Measurements from ENCODE around the gene FAM110C.
"Not testable (repeated sequence)": the region's sequence is repeated elsewhere in the genome, so short reads cannot be mapped to it uniquely, and the experiment has no call there.

The FAM110C gene

DNA sequence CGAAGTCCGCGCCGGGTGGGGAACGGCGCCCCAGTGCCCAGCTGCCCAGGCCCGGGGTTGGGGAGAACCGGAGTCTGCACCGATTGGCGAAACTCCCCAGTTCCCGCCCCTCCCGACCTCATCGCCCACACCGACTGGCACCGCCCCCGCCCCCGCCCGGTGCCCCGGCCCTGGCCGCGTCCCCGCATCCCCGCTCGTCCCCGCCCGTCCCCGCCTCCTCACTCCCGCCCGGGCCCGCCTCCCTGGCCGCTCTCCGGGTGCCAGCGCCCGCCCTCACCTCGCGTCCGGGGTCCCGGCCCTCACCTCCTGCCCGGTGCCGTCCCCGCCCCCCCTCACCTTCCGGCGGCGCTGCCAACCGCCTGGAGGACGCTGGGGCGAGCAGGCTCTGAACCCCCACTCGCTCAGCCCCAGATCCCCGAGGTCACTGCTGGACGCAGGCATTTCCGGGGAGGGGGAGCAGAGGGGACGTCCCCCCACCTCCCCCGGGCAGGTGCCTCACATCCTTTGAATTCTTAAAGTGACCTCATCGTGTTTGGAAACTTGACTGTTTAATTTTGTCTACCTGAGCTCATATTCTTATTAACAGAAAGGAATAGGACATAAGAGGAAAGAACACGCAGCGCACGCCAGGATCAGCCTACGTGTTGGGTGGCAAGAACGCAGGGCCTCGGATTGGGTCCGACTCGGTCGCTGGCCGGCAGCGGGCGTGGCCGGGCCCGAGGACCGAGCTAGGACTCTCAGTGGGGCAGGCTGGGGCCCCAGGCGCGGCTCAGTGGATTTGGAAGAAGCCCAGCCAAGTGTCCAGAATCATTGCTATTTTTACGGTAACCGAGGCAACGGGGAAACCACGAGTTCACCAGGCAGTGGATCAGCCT lies at the start of gene FAM110C:
Gene FAM110C (minus strand): TSS at position 35 of the 875 bp plus-strand sequence. CDS start 120 bp downstream, outside the sequence.
- no peak for FAIRE-seq
- peak; percentile 23 for DNase-seq (ENCODE audit: insufficient read length, low spot score)

- DNase-seq (ENCODE audit: insufficient read length, low spot score) (no peak), FAIRE-seq (no peak)
Observed at GRCh38 chr2:92326-92725, 46.0 kb upstream of the FAM110C start.

DNA sequence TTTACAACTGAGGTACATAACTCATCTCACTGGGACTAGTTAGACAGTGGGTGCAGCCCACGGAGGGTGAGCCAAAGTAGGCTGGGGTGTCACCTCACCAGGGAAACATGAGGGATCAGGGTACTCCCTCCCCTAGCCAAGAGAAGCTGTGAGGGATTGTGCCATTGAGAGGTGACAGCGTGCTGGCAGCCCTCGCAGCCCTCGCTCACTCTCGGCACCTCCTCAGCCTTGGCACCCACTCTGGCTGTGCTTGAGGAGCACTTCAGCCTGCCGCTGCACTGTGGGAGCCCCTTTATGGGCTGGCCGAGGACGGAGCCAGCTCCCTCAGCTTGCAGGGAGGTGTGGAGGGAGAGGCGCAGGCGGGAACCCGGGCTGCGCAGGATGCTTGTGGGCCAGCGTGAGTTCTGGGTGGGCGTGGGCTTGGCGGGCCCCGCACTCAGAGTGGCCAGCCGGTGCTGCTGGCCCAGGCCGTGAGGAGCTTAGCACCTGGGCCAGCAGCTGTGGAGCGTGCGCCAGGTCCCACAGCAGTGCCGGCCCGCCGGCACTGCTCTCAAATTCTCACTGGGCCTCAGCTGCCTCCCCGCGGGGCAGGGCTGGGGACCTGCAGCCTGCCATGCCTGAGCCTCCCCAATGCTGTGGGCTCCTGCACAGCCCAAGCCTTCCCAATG lies 44.5 kb upstream of the FAM110C start:
- FAIRE-seq (no peak), DNase-seq (ENCODE audit: insufficient read length, low spot score) (no peak)

- DNase-seq (ENCODE audit: insufficient read length, low spot score), result no peak
- no peak for FAIRE-seq
Observed at GRCh38 chr2:85761-86160, 39.5 kb upstream of the FAM110C start.

GRCh38 chr2:84121-84520 lies 37.8 kb upstream of the FAM110C start:
- DNase-seq (ENCODE audit: insufficient read length, low spot score) (no peak), FAIRE-seq (no peak)

DNA sequence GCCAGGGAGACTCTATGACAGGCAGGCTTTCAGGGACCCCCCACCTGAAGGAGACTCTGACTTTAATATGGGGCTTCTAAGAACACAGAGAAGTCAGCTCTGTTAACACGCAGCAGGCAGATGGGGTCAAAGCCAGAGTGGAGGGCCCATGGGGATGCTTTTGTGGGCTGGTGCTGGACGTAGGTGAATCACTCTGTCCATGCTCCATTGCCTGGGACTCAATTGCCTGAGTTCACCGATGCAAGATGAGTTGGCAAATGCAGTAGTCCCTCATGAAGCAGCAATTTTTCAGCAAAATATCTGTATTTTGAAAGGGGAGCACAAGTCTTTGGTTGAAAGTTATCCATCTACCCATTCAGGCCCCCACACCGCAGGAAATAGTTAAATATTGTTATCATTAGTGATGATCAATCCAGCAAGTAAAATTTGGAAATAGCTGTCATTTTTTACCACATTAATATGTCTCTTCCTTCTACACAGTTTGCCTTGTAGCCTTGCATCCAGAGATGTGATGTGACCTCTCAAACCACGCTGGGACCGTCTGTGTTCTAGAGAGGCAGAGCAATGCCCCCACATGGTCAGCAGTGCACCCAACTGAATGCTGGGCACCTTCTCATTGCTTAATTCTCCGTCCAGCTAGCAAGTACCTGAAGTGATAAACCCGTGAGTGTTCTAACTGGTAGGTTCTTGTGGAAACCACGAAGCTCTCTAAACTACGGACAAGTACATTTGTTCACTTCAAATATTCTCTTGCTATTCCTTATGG lies 34.8 kb upstream of the FAM110C start:
- peak; percentile 40 for FAIRE-seq

GRCh38 chr2:80378-80777 lies 34.1 kb upstream of the FAM110C start:
- FAIRE-seq, result no peak
- no peak for DNase-seq (ENCODE audit: insufficient read length, low spot score)

More for the DNA sequence above, 34.8 kb upstream of the FAM110C start:
- no peak for DNase-seq (ENCODE audit: insufficient read length, low spot score)

DNA sequence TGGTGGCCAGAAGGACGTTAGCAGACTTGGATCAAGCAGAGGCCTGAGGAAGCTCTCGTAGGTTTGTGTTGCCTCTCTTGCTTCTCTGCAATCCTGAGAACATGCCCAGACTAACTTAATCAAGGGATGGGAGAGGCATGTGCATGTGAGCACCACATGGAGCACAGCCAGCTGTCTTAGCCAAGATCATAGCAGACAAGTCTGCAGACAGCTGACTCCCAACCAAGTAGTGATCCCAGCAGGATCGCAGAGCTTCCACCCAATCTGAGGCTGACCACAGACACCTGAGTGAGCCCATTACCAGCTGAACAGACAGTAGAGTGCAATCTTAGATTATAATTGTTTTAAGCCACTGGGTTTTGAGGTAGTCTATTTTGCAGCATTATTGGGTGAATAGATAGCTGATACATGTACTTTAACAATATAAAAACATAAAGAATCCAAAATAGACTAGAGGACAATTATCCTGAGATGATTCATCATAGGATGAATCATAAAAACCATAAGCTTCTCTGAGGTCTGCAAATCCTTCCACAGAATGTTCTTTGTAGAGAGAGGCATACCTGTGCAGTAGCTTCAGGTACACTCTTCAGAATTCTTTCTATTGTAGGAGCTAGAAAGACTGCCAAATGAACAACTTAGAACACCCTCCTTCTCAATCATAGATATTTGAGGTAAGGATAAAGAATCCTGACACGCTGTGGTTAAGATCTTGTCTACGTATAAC lies 25.2 kb upstream of the FAM110C start:
- FAIRE-seq, result no peak
- no peak for DNase-seq (ENCODE audit: insufficient read length, low spot score)

DNA sequence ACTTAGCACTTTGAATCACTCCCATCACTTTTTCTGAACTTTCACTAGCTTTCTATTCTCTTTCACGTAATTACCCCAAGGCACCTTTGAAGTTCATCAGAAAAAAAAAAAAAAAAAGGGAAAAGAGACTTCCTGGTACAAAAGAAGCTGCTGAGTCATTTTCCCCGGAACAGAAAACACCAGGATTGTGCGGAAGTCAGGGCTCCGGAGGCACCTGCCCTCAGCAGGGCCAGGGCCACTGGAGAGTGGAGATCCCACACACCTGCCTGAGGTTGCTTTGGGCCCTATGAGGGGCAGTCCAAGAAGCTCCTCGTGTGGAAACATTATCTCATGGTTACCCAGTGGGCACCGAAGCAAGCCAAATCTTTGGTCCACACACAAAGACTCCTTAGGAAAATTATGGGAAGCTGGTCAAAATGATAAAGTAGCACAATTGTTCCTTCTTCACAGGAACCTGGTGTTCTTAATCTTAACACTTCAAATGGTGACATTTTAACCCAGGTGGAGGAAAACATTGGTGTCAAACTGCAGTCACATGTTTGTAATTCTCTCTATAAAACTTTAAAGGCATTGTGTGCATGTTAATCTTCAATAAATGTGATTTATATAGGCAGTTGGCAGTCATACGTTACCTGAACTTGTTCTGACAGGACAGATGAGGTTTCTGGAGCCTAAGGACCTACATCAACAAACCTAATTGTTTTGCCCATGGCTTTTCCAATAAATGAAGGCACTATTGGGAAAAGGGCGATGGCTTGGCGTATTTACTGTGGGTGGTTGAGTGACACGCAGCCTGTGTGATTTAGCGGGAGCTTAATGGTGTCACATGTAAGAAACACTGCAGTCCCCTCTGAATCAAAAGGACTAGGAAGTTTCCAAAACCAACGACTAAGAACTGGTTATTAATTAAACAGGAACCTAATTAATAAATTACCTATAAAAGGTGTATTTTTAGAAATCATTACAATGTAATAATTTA lies 23.4 kb upstream of the FAM110C start:
- FAIRE-seq (no peak), DNase-seq (ENCODE audit: insufficient read length, low spot score) (no peak)

DNA sequence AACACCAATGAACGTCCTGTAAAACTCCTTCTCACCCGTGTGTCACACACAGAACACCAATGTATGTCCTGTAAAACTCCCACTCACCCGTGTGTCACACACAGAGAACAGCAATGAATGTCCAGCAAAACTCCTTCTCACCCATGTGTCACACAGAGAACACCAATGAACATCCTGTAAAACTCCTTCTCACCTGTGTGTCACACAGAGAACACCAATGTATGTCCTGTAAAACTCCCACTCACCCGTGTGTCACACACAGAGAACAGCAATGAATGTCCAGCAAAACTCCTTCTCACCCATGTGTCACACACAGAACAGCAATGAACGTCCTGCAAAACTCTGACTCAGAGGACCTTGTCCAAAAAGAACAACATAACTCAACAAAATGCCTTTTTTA lies 22.3 kb upstream of the FAM110C start:
- peak; percentile 84 for FAIRE-seq
- DNase-seq (ENCODE audit: insufficient read length, low spot score), result not testable (repeated sequence)

GRCh38 chr2:66853-67252 lies 20.5 kb upstream of the FAM110C start:
- peak; percentile 69 for FAIRE-seq

DNA sequence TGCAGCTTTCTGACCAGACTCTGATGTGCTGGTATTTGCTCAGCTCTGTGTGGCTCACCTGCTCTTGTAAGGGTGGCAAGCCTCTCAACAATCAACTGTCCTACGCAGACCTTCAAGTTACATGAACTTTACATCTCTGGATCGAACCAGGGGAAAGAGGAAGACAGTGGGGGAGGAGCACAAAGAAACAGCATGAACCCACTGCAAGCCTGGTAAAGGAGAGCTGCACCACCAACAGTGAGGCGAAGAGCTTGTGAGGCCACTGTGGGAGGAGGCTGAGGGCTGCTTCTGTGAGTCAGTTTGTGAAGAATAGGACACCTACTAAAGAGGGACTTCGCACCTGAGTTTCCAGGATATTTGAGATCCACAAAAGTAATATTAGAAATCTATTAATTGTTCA lies 18.8 kb upstream of the FAM110C start:
- FAIRE-seq (no peak), DNase-seq (ENCODE audit: insufficient read length, low spot score) (no peak)

More at GRCh38 chr2:66853-67252, 20.5 kb upstream of the FAM110C start:
- DNase-seq (ENCODE audit: insufficient read length, low spot score), result no peak

DNA sequence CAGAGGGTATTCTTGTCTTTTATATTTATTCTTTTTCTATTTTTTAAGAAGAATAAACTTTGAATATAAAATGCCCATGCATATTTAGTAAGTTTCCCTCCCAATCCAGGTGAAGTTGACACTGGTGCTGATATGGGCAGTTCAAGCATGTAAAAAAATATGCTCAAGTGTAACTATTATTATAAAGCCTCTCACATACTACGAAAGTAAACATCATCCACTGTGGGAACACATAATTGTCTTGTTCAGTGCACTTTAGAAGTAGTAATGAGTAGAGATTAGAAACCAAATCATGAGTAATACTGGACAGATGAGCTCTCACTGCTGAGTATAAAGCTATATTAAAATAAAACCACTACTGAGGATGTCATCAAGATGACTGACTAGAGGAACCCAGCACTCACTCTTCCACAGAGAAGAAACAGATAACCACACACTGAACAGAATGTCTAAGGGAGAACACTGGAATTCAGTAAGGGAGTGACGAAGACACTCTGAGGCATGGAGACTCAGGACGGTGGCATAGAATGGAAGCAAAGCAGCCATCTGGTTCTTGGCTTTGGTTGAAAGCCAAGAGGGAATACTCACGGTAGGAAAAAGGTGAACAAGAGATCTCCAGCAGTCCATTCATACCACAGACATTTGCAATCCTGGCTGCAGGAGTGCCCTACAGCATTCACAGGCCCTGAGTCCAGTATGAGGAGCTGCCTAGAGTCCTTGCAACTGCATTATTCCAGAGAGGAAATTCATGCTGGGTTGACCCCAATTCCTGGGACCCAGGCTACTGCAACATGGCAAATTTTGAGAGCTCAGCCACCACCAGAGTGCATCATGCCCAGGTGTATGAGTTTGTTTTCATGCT lies 9.5 kb upstream of the FAM110C start:
- FAIRE-seq, result no peak

DNA sequence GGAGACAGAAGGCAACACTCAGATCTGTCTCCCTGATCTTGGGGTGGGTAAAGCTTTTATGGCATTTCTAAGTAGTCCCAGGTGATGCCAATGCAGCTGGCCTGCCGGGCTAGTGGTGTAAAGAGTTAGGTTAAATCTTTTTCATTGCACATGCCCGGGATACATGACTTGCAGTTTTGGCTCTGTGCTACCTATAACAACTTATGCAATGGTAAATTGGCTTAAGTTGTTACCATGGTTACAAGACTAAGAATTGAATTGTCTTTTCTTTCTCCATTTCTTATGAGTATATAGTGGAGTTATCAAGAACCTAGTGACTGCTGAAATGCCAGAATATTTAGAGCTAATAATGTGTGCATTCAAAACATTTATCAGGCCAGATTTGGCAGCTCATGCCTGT lies 5.3 kb upstream of the FAM110C start:
- no peak for FAIRE-seq
- no peak for DNase-seq (ENCODE audit: insufficient read length, low spot score)

More for the DNA sequence above, 9.5 kb upstream of the FAM110C start:
- no peak for DNase-seq (ENCODE audit: insufficient read length, low spot score)

- DNase-seq (ENCODE audit: insufficient read length, low spot score) (no peak), FAIRE-seq (no peak)
Observed at GRCh38 chr2:47737-48136, 1.4 kb upstream of the FAM110C start.

DNA sequence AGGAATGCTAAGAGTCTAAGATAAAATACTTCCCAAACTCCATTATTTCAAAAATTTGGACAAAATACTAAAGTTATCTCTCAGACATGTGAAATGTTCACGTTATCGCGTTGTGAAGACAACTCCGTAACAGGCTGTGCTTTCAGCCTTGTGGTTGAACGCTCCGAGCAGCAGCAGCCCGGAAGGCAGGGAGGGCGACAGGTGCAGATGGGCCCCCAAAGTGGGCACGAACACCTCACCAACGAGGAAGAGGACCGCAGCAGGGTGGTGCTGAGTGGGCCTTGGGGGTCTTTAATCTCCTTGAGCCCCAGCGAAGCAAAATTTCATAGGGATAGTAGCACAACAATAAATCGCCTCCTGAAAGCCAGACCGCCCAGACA lies 1.0 kb upstream of the FAM110C start:
- no peak for DNase-seq (ENCODE audit: insufficient read length, low spot score)
- no peak for FAIRE-seq

DNA sequence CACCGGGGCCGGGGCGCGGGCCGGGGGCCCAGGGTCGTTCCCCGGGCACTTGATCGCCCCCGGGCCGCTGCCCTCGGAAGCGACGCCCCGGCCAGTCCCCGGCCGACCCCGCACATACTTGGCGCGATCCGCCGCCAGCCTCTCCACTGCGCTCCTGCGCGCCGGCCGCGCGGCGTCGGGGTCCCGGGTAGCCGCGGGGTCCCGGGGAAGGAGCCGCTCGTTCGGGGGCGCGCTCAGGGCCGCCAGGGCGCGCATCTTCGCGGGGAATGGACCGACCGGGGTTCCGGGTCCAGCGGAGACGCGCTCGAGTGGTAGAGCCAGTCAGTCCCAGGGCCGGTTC lies 204 bp downstream of the FAM110C start:
- FAIRE-seq (no peak), DNase-seq (ENCODE audit: insufficient read length, low spot score) (no peak)

DNA sequence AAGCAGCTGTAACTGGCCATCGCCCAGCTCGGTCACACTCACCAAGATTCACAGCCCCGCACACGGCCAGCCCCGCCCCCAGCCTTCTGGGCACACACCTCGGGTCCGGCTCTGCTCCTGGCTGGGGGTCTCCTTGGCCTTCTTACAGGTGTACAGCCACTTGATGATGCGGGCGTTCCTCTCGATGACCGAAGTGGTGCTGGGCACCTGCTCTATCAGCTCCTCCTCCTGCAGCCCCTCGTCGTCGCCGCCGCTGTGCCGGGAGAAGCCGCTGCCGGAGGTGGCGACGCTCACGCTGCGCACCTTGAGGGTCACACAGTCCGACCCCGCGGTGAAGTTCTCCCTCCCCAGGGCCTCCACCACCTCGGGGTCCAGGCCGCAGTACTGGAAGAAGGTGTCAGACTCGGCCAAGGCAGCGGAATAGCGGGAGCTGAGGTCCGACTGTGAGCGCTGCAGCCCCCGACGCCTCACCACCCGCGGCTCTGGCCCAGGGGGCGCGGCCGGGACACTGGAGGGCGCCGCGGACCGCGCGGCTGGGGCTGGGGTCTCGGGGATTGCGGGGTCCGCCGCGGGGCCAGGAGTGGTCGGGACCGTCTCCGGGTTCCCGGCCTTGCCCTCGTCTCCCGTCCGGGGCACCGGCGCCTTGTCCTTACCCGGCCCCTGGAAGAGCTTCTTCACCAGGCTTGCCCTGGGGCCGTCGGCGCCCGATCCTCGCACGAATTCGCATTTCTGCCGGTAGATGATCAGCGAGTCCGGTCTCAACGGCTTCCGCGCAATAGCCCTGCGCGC lies 769 bp downstream of the FAM110C start:
- DNase-seq (ENCODE audit: insufficient read length, low spot score), result no peak
- no peak for FAIRE-seq

Data from HTR-8/SVneo (cell line).